Activated naive CD8-positive, alpha-beta T cell treated with anti-CD3 and anti-CD28 coated beads, Interleukin-2, amount 10 ng/mL, durations not matched to agents 7 days and 5 days (primary cell): ENCODE results near the gene TMEM121. TPM values are rescaled to one million over a fixed set of nuclear protein-coding genes. Genes with fewer than 3 reads are reported as not detected.
"Not testable (repeated sequence)": the region's sequence is repeated elsewhere in the genome, so short reads cannot be mapped to it uniquely, and the experiment has no call there.

Experiments used
- ATAC-seq: fragments of 150-1000 bp; cut with Tn5 transposase; one replicate; pipeline ENCODE4 v1.10.0; 2021; ENCODE audit warnings: low read depth, moderate library complexity
- POLR2A ChIA-PET: fragments of 350-600 bp; sonication (Branson Sonifier 250); formaldehyde crosslinking; loops from one replicate; lab custom pipeline; 2021; ENCODE audit warnings: antibody characterized with exemption; lab: Charles Lee
- DNase-seq: peaks from one replicate; pipeline ENCODE4 v3.0.0; 2021
- H3K27ac Mint-ChIP-seq: one replicate; pipeline ENCODE4 v1.8.0; 2022; ENCODE audit warnings: mild to moderate bottlenecking, mixed read lengths
- H3K27me3 Mint-ChIP-seq: one replicate; pipeline ENCODE4 v1.8.0; 2022; ENCODE audit warnings: mild to moderate bottlenecking, moderate library complexity, mixed read lengths
- H3K36me3 Mint-ChIP-seq: one replicate; pipeline ENCODE4 v1.8.0; 2021; ENCODE audit warnings: mild to moderate bottlenecking, mixed read lengths
- H3K4me1 Mint-ChIP-seq: one replicate; pipeline ENCODE4 v1.8.0; 2021; ENCODE audit warnings: mixed read lengths
- H3K4me3 Mint-ChIP-seq: one replicate; pipeline ENCODE4 v1.8.0; 2022; ENCODE audit warnings: mild to moderate bottlenecking, moderate library complexity, mixed read lengths
- H3K9me3 Mint-ChIP-seq: one replicate; pipeline ENCODE4 v1.8.0; 2021; ENCODE audit warnings: mixed read lengths
- total RNA-seq, 2 experiments: library from RNA; stranded (reverse); gene quantifications; one replicate each; pipeline ENCODE4 v1.2.3, GENCODE V29; 2021

TMEM121 gene
- total RNA-seq, 2 experiments from 2014 or later, result 8.1 to 8.8 TPM

GRCh38 chr14:105561345-105561744 is 35.0 kb downstream of the TMEM121 start:
- DNase-seq, result peak; percentile 14
- H3K27me3 Mint-ChIP-seq, H3K4me1 Mint-ChIP-seq, H3K4me3 Mint-ChIP-seq, ATAC-seq, H3K36me3 Mint-ChIP-seq, H3K9me3 Mint-ChIP-seq, H3K27ac Mint-ChIP-seq, POLR2A ChIA-PET: not testable (repeated sequence)

GRCh38 chr14:105562713-105563346 is 36.4 kb downstream of the TMEM121 start:
- H3K9me3 Mint-ChIP-seq, result peaks cover 9% of the 10 kb centered on the region
- H3K27ac Mint-ChIP-seq, result peak overlapping the region; percentile 67
- no peaks in the 10 kb centered on the region for H3K4me1 Mint-ChIP-seq
- DNase-seq (peak; percentile 17), ATAC-seq (no peak)
- H3K36me3 Mint-ChIP-seq, result no peaks in the 10 kb centered on the region
- no peaks in the 10 kb centered on the region for H3K27me3 Mint-ChIP-seq
- H3K4me3 Mint-ChIP-seq, result no peak overlapping the region
- POLR2A ChIA-PET, result no interaction called here

GRCh38 chr14:105563347-105563737 is 37.0 kb downstream of the TMEM121 start:
- Mint-ChIP-seq H3K9me3 (peaks cover 14% of the 10 kb centered on the region), H3K4me3 (no peak overlapping the region), H3K36me3 (no peaks in the 10 kb centered on the region), H3K27ac (peak overlapping the region; percentile 24), H3K4me1 (no peaks in the 10 kb centered on the region), H3K27me3 (no peaks in the 10 kb centered on the region)
- DNase-seq (peak; percentile 2), ATAC-seq (no peak)
- POLR2A ChIA-PET, result no interaction called here

GRCh38 chr14:105564536-105564935 is 38.2 kb downstream of the TMEM121 start:
- POLR2A ChIA-PET, H3K27me3 Mint-ChIP-seq, H3K4me3 Mint-ChIP-seq, H3K27ac Mint-ChIP-seq, H3K4me1 Mint-ChIP-seq, ATAC-seq, H3K36me3 Mint-ChIP-seq: not testable (repeated sequence)
- peaks cover 19% of the 10 kb centered on the region for H3K9me3 Mint-ChIP-seq
- peak; percentile 20 for DNase-seq

GRCh38 chr14:105565185-105565919 is 39.0 kb downstream of the TMEM121 start:
- H3K4me3 Mint-ChIP-seq, H3K36me3 Mint-ChIP-seq, ATAC-seq, H3K4me1 Mint-ChIP-seq, H3K27me3 Mint-ChIP-seq, POLR2A ChIA-PET: not testable (repeated sequence)
- Mint-ChIP-seq H3K27ac (peak overlapping the region; percentile 5), H3K9me3 (peaks cover 27% of the 10 kb centered on the region)
- peak; percentile 32 for DNase-seq

GRCh38 chr14:105566248-105567163 is 40.1 kb downstream of the TMEM121 start:
- H3K27ac Mint-ChIP-seq, POLR2A ChIA-PET, H3K36me3 Mint-ChIP-seq, H3K4me1 Mint-ChIP-seq, H3K4me3 Mint-ChIP-seq, H3K27me3 Mint-ChIP-seq: not testable (repeated sequence)
- peaks cover 33% of the 10 kb centered on the region for H3K9me3 Mint-ChIP-seq
- DNase-seq (peak; percentile 28), ATAC-seq (peak; percentile 14)

GRCh38 chr14:105567164-105568103 is 41.1 kb downstream of the TMEM121 start:
- POLR2A ChIA-PET, H3K4me3 Mint-ChIP-seq, H3K36me3 Mint-ChIP-seq, ATAC-seq, H3K27ac Mint-ChIP-seq, H3K4me1 Mint-ChIP-seq, H3K27me3 Mint-ChIP-seq: not testable (repeated sequence)
- peaks cover 32% of the 10 kb centered on the region for H3K9me3 Mint-ChIP-seq
- DNase-seq, result peak; percentile 24

GRCh38 chr14:105568140-105568843 is 41.9 kb downstream of the TMEM121 start:
- DNase-seq, result peak; percentile 24
- H3K4me1 Mint-ChIP-seq, H3K27me3 Mint-ChIP-seq, H3K27ac Mint-ChIP-seq, H3K4me3 Mint-ChIP-seq, H3K36me3 Mint-ChIP-seq, POLR2A ChIA-PET: not testable (repeated sequence)
- H3K9me3 Mint-ChIP-seq, result peaks cover 28% of the 10 kb centered on the region
- peak; percentile 17 for ATAC-seq

GRCh38 chr14:105568859-105569766 is 42.7 kb downstream of the TMEM121 start:
- H3K4me3 Mint-ChIP-seq, result no peak overlapping the region
- no peaks in the 10 kb centered on the region for H3K27me3 Mint-ChIP-seq
- H3K4me1 Mint-ChIP-seq, result peaks cover 1% of the 10 kb centered on the region
- POLR2A ChIA-PET, result no interaction called here
- H3K9me3 Mint-ChIP-seq, result peaks cover 28% of the 10 kb centered on the region
- H3K27ac Mint-ChIP-seq, result no peak overlapping the region
- peaks cover 1% of the 10 kb centered on the region for H3K36me3 Mint-ChIP-seq
- ATAC-seq (no peak), DNase-seq (no peak)

GRCh38 chr14:105570482-105570881 is 44.1 kb downstream of the TMEM121 start:
- peaks cover 1% of the 10 kb centered on the region for H3K4me1 Mint-ChIP-seq
- POLR2A ChIA-PET, result no interaction called here
- no peaks in the 10 kb centered on the region for H3K27me3 Mint-ChIP-seq
- peaks cover 28% of the 10 kb centered on the region for H3K9me3 Mint-ChIP-seq
- no peak for DNase-seq
- H3K4me3 Mint-ChIP-seq, result no peak overlapping the region
- ATAC-seq, result no peak
- peaks cover 1% of the 10 kb centered on the region for H3K36me3 Mint-ChIP-seq
- H3K27ac Mint-ChIP-seq, result no peak overlapping the region

- peak; percentile 24 for DNase-seq
- POLR2A ChIA-PET, H3K36me3 Mint-ChIP-seq, H3K27ac Mint-ChIP-seq, H3K4me3 Mint-ChIP-seq, H3K27me3 Mint-ChIP-seq, H3K4me1 Mint-ChIP-seq, ATAC-seq: not testable (repeated sequence)
- H3K9me3 Mint-ChIP-seq, result peaks cover 28% of the 10 kb centered on the region
Measured at GRCh38 chr14:105571181-105571951, 45.0 kb downstream of the TMEM121 start.
